Activated CD4-positive, alpha-beta memory T cell treated with anti-CD3 and anti-CD28 coated beads, Interleukin-2, amount 10 ng/mL, durations not matched to agents 7 days and 5 days (primary cell): ENCODE measurements around the gene KLRF2. TPM values are rescaled to one million over a fixed set of nuclear protein-coding genes. Genes with fewer than 3 reads are reported as not detected.

ENCODE experiments used
- CTCF ChIA-PET: fragments of 350-600 bp; sonication (Branson Sonifier 250); formaldehyde crosslinking; loops from one replicate; lab custom pipeline; 2021; ENCODE audit warnings: antibody characterized with exemption, inconsistent platforms; lab: Charles Lee
- POLR2A ChIA-PET: fragments of 350-600 bp; sonication (Branson Sonifier 250); formaldehyde crosslinking; loops from one replicate; lab custom pipeline; 2021; ENCODE audit warnings: antibody characterized with exemption; lab: Charles Lee
- DNase-seq: peaks from one replicate; pipeline ENCODE4 v3.0.0-alpha.2; 2020
- H3K27ac Mint-ChIP-seq: one replicate; pipeline ENCODE4 v1.8.0; 2021; ENCODE audit warnings: mild to moderate bottlenecking, mixed read lengths
- H3K27me3 Mint-ChIP-seq: one replicate; pipeline ENCODE4 v1.8.0; 2021; ENCODE audit warnings: mixed read lengths
- H3K36me3 Mint-ChIP-seq: one replicate; pipeline ENCODE4 v1.8.0; 2021; ENCODE audit warnings: low read depth, mixed read lengths
- H3K4me1 Mint-ChIP-seq: one replicate; pipeline ENCODE4 v1.8.0; 2021; ENCODE audit warnings: mixed read lengths
- H3K4me3 Mint-ChIP-seq: one replicate; pipeline ENCODE4 v1.8.0; 2021; ENCODE audit warnings: mild to moderate bottlenecking, mixed read lengths
- H3K9me3 Mint-ChIP-seq: one replicate; pipeline ENCODE4 v1.8.0; 2021; ENCODE audit warnings: mixed read lengths
- total RNA-seq, 2 experiments: library from RNA; stranded (reverse); gene quantifications; one replicate each; pipeline ENCODE4 v1.2.3, GENCODE V29; 2021

Gene KLRF2
- total RNA-seq, 2 experiments from 2014 or later, result not detected

DNA sequence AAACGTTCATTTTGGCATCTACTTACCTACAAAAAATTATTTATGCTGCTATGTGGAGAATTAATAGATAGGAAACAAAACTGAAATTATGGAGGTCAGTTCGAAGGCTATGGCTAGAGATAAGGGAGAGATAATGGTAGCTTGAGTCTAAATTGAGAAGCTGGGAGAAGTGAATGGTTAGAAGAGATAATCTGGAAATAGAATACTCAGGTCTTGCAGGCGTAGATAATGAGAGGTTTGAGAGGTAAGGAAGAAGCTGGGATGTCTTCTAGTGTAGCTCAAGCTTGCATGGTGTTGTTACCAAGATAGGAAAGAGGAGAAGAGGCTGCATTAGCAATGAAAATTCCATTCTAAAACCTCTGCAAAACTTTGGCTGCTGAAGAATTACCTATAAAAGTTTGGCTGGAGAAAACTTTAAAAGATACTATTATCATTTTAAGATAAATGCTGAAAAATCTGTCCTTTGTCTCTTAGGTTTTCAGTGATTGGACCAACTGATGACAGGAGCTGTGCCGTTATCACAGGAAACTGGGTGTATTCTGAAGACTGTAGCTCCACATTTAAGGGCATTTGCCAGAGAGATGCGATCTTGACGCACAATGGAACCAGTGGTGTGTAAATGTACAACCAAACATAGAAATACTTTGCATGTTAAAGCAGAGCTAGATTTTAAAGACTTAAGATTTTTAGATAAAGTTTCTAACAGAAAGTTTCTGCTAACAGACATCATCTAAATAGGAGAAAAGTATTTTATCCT is 14.1 kb downstream of the KLRF2 start:
- H3K4me1 Mint-ChIP-seq, result peaks cover 1% of the 10 kb centered on the region
- POLR2A ChIA-PET, result no interaction called here

GRCh38 chr12:9897535-9897934 is 16.2 kb downstream of the KLRF2 start:
- Mint-ChIP-seq H3K27ac (no peak overlapping the region), H3K27me3 (peaks cover 12% of the 10 kb centered on the region), H3K4me3 (no peak overlapping the region), H3K36me3 (peaks cover 11% of the 10 kb centered on the region), H3K9me3 (peaks cover 7% of the 10 kb centered on the region), H3K4me1 (peaks cover 1% of the 10 kb centered on the region)
- ChIA-PET CTCF (no interaction called here), POLR2A (no interaction called here)
- no peak for DNase-seq

More for the DNA sequence above, 14.1 kb downstream of the KLRF2 start:
- no peak for DNase-seq
- Mint-ChIP-seq H3K4me3 (no peak overlapping the region), H3K9me3 (no peaks in the 10 kb centered on the region), H3K27ac (no peak overlapping the region), H3K36me3 (peaks cover 3% of the 10 kb centered on the region), H3K27me3 (peaks cover 15% of the 10 kb centered on the region)
- CTCF ChIA-PET, result interaction anchor here (1.0 to 1.6 kb wide), 5 partner anchors 9 to 145 kb away, joined by 3 to 6 read pairs (median 4); no protein-coding TSS in a partner anchor

- DNase-seq, result no peak
- peaks cover 22% of the 10 kb centered on the region for H3K9me3 Mint-ChIP-seq
- ChIA-PET POLR2A (no interaction called here), CTCF (no interaction called here)
- peaks cover 18% of the 10 kb centered on the region for H3K36me3 Mint-ChIP-seq
- peaks cover 10% of the 10 kb centered on the region for H3K27me3 Mint-ChIP-seq
- no peak overlapping the region for H3K27ac Mint-ChIP-seq
- H3K4me3 Mint-ChIP-seq, result no peak overlapping the region
- H3K4me1 Mint-ChIP-seq, result peaks cover 1% of the 10 kb centered on the region
Observed at GRCh38 chr12:9899209-9899608, 17.9 kb downstream of the KLRF2 start.

DNA sequence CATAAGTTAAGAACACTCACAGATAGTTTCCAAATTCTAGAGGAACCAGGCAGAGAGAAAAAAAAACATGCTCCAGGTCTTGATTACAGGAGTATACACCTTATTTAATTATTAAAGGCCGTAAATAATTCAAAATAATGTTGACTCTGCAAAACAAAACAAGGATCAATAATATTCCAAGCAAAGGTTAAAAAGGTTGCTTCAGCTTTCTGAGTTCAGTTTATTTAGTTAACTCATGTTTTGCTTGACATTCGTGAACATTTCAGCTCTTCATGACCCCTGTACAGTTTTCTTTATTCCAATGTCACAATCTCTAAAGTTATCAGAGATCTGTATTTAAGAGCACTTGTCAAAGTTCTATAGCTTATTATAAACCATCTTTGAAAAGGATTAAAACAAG is 19.6 kb downstream of the KLRF2 start:
- H3K27ac Mint-ChIP-seq, result no peak overlapping the region
- peaks cover 30% of the 10 kb centered on the region for H3K9me3 Mint-ChIP-seq
- H3K36me3 Mint-ChIP-seq, result peaks cover 18% of the 10 kb centered on the region
- H3K4me3 Mint-ChIP-seq, result no peak overlapping the region
- H3K4me1 Mint-ChIP-seq, result no peaks in the 10 kb centered on the region
- no peak for DNase-seq
- CTCF ChIA-PET, result interaction anchor here (0.6 kb wide), 1 partner anchor 948 kb away, joined by 6 read pairs; no protein-coding TSS in a partner anchor
- POLR2A ChIA-PET, result no interaction called here
- peaks cover 6% of the 10 kb centered on the region for H3K27me3 Mint-ChIP-seq

GRCh38 chr12:9902539-9903228 is 21.4 kb downstream of the KLRF2 start:
- DNase-seq, result no peak
- Mint-ChIP-seq H3K4me3 (no peak overlapping the region), H3K9me3 (peaks cover 34% of the 10 kb centered on the region), H3K36me3 (peaks cover 21% of the 10 kb centered on the region), H3K27me3 (peaks cover 6% of the 10 kb centered on the region), H3K27ac (no peak overlapping the region), H3K4me1 (peaks cover 17% of the 10 kb centered on the region)
- POLR2A ChIA-PET, result no interaction called here
- CTCF ChIA-PET, result no interaction called here

DNA sequence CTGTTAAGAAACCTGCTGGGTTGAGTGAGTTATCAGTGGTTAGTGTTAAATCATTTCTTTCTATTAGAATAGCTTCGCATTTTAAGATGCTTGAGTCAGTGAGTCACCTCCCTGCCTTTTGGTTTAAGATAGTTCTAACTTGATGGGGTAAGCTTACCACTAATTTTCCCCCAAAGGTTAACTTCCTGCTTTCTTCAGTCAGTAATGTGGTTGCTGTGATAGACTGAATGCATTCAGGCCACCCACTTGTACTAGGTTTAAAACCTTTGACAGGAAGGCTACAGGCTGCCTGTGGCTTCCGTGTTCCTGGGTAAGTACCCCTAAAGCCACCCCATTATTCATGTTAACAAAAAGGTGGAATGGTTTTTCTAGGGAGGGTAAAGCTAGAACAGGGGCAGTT is 25.6 kb downstream of the KLRF2 start:
- Mint-ChIP-seq H3K4me1 (peaks cover 22% of the 10 kb centered on the region), H3K4me3 (no peak overlapping the region), H3K9me3 (peaks cover 65% of the 10 kb centered on the region), H3K27me3 (no peaks in the 10 kb centered on the region), H3K27ac (peak overlapping the region; percentile 51), H3K36me3 (peaks cover 46% of the 10 kb centered on the region)
- POLR2A ChIA-PET, result interaction anchor here (0.9 to 3.2 kb wide), 8 partner anchors 15 to 164 kb away, joined by 3 to 27 read pairs (median 3); partner anchors contain the start of gene CLEC2B
- DNase-seq, result peak; percentile 37
- CTCF ChIA-PET, result interaction anchor here (0.8 to 2.0 kb wide), 6 partner anchors 18 to 233 kb away, joined by 3 to 7 read pairs (median 4); partner anchors contain the start of gene CLEC2B

- ChIA-PET CTCF (interaction anchor here (0.8 to 2.0 kb wide), 4 partner anchors 12 to 157 kb away, joined by 3 to 7 read pairs (median 4); no protein-coding TSS in a partner anchor), POLR2A (interaction anchor here (0.7 to 3.2 kb wide), 4 partner anchors 14 to 149 kb away, joined by 3 to 27 read pairs (median 4); partner anchors contain the start of gene CLEC2B)
- Mint-ChIP-seq H3K27ac (no peak overlapping the region), H3K4me3 (no peak overlapping the region), H3K27me3 (no peaks in the 10 kb centered on the region), H3K4me1 (peaks cover 26% of the 10 kb centered on the region), H3K9me3 (peaks cover 64% of the 10 kb centered on the region), H3K36me3 (peaks cover 45% of the 10 kb centered on the region)
- DNase-seq, result no peak
Observed at GRCh38 chr12:9907769-9908168, 26.5 kb downstream of the KLRF2 start.

GRCh38 chr12:9908350-9908749 is 27.1 kb downstream of the KLRF2 start:
- CTCF ChIA-PET, result interaction anchor here (0.8 to 2.0 kb wide), 3 partner anchors 13 to 158 kb away, joined by 3 to 5 read pairs (median 3); no protein-coding TSS in a partner anchor
- Mint-ChIP-seq H3K9me3 (peaks cover 59% of the 10 kb centered on the region), H3K27ac (no peak overlapping the region), H3K27me3 (no peaks in the 10 kb centered on the region), H3K36me3 (peaks cover 42% of the 10 kb centered on the region), H3K4me1 (peaks cover 27% of the 10 kb centered on the region), H3K4me3 (no peak overlapping the region)
- DNase-seq, result no peak
- POLR2A ChIA-PET, result interaction anchor here (3.2 kb wide), 1 partner anchor 40 kb away, joined by 27 read pairs; the partner anchor contains the start of gene CLEC2B

- CTCF ChIA-PET, result interaction anchor here (0.7 kb wide), 1 partner anchor 33 kb away, joined by 3 read pairs; no protein-coding TSS in a partner anchor
- peaks cover 27% of the 10 kb centered on the region for H3K4me1 Mint-ChIP-seq
- POLR2A ChIA-PET, result no interaction called here
- no peak overlapping the region for H3K4me3 Mint-ChIP-seq
- H3K27ac Mint-ChIP-seq, result no peak overlapping the region
- H3K27me3 Mint-ChIP-seq, result no peaks in the 10 kb centered on the region
- peaks cover 49% of the 10 kb centered on the region for H3K9me3 Mint-ChIP-seq
- peaks cover 42% of the 10 kb centered on the region for H3K36me3 Mint-ChIP-seq
- no peak for DNase-seq
Observed at GRCh38 chr12:9909724-9910123, 28.4 kb downstream of the KLRF2 start.

DNA sequence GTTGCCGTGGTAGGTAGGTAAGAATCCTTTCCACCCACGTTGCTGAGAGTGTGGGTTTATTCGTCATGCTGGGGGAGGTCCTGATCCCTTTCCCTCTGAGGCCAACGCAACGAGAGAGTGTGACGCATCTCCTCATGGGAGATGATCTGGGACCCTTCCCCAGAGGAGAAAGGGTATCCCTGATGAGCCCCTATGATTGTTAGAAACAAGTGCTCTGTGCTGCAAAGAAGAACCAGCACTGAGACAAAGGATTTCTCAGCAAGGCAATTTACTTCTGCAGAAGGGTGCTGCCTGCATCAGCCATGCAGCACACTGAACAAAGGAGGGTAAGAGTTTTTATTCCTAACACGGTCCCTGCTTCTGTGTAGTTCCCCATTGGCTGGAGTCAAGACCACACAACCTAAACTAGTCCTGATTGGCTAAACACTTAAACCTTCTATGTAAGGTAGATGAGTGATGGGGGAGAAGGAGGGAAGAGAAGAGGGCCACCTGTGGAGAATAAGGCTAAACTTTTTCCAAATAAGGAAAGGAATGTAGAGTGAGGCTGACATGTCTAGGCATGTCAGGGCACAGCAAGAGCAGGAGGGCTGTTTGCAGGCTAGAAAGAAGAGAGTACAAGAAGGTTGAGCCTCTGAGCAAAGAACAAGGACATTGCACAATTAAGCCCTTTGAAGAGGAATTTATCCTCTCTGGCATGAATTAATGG is 29.6 kb downstream of the KLRF2 start:
- DNase-seq, result no peak
- Mint-ChIP-seq H3K27ac (no peak overlapping the region), H3K9me3 (peaks cover 44% of the 10 kb centered on the region)

DNA sequence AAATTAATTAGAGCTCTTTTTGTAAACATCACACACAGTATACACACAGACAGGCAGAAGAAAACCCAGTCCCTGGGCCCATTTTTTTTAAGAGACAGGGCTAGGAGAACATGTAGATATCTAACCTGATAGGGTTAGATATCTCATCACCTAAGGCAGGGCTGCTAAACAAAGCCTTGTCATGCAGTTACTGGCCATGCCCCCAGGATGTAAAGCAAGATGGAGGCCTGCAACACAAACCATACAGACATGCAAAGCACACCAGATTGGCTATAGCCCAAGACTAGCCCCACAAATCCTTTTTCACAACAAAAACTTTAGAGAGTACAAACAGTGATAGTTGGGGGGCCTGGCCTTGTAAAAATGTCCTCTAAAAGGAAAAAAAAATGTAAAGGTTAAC is 30.4 kb downstream of the KLRF2 start:
- Mint-ChIP-seq H3K4me1 (peaks cover 19% of the 10 kb centered on the region), H3K36me3 (peaks cover 40% of the 10 kb centered on the region), H3K9me3 (peaks cover 42% of the 10 kb centered on the region), H3K4me3 (no peak overlapping the region), H3K27me3 (peaks cover 5% of the 10 kb centered on the region), H3K27ac (no peak overlapping the region)
- ChIA-PET CTCF (no interaction called here), POLR2A (no interaction called here)
- DNase-seq, result no peak

More for the DNA sequence above, 29.6 kb downstream of the KLRF2 start:
- peaks cover 42% of the 10 kb centered on the region for H3K36me3 Mint-ChIP-seq
- CTCF ChIA-PET, result no interaction called here
- H3K4me3 Mint-ChIP-seq, result no peak overlapping the region
- H3K27me3 Mint-ChIP-seq, result peaks cover 3% of the 10 kb centered on the region
- POLR2A ChIA-PET, result no interaction called here
- H3K4me1 Mint-ChIP-seq, result peaks cover 27% of the 10 kb centered on the region

DNA sequence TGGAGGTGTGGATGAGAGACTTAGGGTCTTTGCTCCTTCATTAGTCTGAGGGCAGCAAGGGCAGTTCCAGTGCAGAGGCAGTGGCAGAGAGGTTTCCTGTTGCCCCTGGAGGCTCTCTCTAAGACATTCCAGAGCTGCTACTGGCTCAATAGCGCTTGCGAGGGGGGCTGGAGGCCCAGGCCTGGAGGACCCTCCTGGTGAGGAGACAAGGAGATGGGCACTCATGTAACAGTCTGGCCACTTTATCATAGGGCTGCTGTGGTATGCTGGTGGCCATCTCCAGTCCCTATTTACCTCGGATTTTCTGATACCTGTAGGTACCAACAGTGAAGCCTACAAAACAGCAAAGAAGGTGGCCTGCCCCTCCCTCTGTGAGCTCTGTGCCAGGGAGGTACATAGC is 38.2 kb downstream of the KLRF2 start:
- Mint-ChIP-seq H3K27ac (no peak overlapping the region), H3K9me3 (peaks cover 6% of the 10 kb centered on the region), H3K4me1 (peaks cover 12% of the 10 kb centered on the region), H3K27me3 (peaks cover 17% of the 10 kb centered on the region), H3K4me3 (no peak overlapping the region), H3K36me3 (peaks cover 4% of the 10 kb centered on the region)
- POLR2A ChIA-PET, result no interaction called here
- CTCF ChIA-PET, result interaction anchor here (1.4 kb wide), 1 partner anchor 106 kb away, joined by 6 read pairs; no protein-coding TSS in a partner anchor
- DNase-seq, result no peak
